Esophagus squamous epithelium (tissue), 4 donors: ENCODE measurements around the gene FAM47B.

Source experiments
- POLR2A ChIP-seq, 4 donors: fragments of 450-650 bp; IDR thresholded peaks; one replicate each; pipeline ENCODE4 v1.6.1; 2017; ENCODE audit warnings: antibody characterized with exemption in 4 of 4, mild to moderate bottlenecking in 4 of 4, moderate library complexity in 3 of 4
- TF ChIP-seq, protein P1 (sequence below), 6 experiments: fragments of 450-650 bp in 4 of 6; fragments of 200-600 bp in 2 of 6; sonication (generic) in 2 of 6; IDR thresholded peaks; one replicate each; pipeline ENCODE4 v1.5.1; 2016 to 2019; ENCODE audit warnings: antibody characterized with exemption in 6 of 6, mild to moderate bottlenecking in 4 of 6, moderate library complexity in 4 of 6

DNA sequence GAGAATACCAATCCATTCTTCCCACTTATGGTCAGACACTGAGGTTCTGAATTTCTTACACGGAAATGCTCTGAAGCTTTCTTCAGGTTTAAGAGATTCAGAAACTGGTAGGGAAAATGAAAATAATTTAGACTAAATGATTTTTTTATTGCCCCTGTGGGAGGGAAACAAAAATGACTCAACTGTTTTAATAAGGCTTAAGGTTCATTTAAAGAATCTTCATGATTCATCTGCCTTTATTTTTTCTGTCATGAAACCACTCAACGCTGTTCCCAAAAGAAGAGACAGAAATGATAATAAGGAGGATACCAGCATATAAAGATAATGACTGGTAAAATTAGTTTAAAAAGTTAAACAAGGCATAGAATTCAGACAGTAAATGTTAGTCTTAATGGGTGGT is 39.3 kb upstream of the FAM47B start:
- TF ChIP-seq, protein P1, sequence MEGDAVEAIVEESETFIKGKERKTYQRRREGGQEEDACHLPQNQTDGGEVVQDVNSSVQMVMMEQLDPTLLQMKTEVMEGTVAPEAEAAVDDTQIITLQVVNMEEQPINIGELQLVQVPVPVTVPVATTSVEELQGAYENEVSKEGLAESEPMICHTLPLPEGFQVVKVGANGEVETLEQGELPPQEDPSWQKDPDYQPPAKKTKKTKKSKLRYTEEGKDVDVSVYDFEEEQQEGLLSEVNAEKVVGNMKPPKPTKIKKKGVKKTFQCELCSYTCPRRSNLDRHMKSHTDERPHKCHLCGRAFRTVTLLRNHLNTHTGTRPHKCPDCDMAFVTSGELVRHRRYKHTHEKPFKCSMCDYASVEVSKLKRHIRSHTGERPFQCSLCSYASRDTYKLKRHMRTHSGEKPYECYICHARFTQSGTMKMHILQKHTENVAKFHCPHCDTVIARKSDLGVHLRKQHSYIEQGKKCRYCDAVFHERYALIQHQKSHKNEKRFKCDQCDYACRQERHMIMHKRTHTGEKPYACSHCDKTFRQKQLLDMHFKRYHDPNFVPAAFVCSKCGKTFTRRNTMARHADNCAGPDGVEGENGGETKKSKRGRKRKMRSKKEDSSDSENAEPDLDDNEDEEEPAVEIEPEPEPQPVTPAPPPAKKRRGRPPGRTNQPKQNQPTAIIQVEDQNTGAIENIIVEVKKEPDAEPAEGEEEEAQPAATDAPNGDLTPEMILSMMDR (IDR thresholded peaks at IDR 0.05): no peak
- no peak for TF ChIP-seq POLR2A (IDR thresholded peaks at IDR 0.05)
